ENCODE data around the gene EPN2. TPM values are rescaled to one million over a fixed set of nuclear protein-coding genes. Genes with fewer than 3 reads are reported as not detected.

The EPN2 gene
- total RNA-seq, 1 experiment from 2014 or later, result 113 TPM

- TF ChIP-seq CTCF (conservative IDR thresholded peaks at IDR 0.05) (no peak), EZH2 (IDR thresholded peaks at IDR 0.05; ENCODE audit: low read depth) (no peak)
- H2AFZ ChIP-seq, result no peak overlapping the region
- no peaks in the 10 kb centered on the region for H3K79me2 ChIP-seq (ENCODE audit: low read depth)
- peak overlapping the region; percentile 57 for H3K27ac ChIP-seq
- no peaks in the 10 kb centered on the region for H3K9me2 ChIP-seq (ENCODE audit: insufficient read depth)
- no peaks in the 10 kb centered on the region for H3K27me3 ChIP-seq (ENCODE audit: insufficient read depth, low read depth)
- CTCF ChIA-PET, result no interaction called here
- intact Hi-C loops (cut with micrococcal nuclease; ENCODE audit: unreplicated experiment), result loop anchor here (1.0 kb wide), 1 partner anchor 19 kb away; no protein-coding TSS in a partner anchor
- no peaks in the 10 kb centered on the region for H3K9me3 ChIP-seq (ENCODE audit: insufficient read depth, low read depth)
- H3K4me2 ChIP-seq, result peak overlapping the region; percentile 18
- peak; percentile 53 to 73 for DNase-seq
- H3K4me1 ChIP-seq (replicated peaks; ENCODE audit: insufficient read depth), result peaks cover 27% of the 10 kb centered on the region
- POLR2A ChIA-PET (ENCODE audit: unreplicated experiment), result interaction anchor here (0.7 kb wide), 2 partner anchors 46 to 58 kb away, joined by 3 to 4 read pairs; no protein-coding TSS in a partner anchor
- BruUV-seq (replicated peaks), result TSS peak; percentile 33
- no peaks in the 10 kb centered on the region; the same call in 1 of the 2 replicates for H3K36me3 ChIP-seq (ENCODE audit: low read depth)
- H3K4me3 ChIP-seq, result no peak overlapping the region
- H3F3A ChIP-seq (ENCODE audit: insufficient read depth, low read depth), result peaks cover 32% of the 10 kb centered on the region
- no peaks in the 10 kb centered on the region for H4K20me1 ChIP-seq (ENCODE audit: insufficient read depth)
Observed at GRCh38 chr17:19346351-19347255, 109.4 kb downstream of the EPN2 start.

GRCh38 chr17:19347323-19348080, 110.3 kb downstream of the EPN2 start:
- TF ChIP-seq EZH2 (IDR thresholded peaks at IDR 0.05; ENCODE audit: low read depth), result no peak
- ChIA-PET POLR2A (ENCODE audit: unreplicated experiment) (interaction anchor here (0.7 kb wide), 2 partner anchors 47 to 58 kb away, joined by 3 to 4 read pairs; no protein-coding TSS in a partner anchor), CTCF (no interaction called here)
- Histone ChIP-seq H3K9me3 (ENCODE audit: insufficient read depth, low read depth) (no peaks in the 10 kb centered on the region), H3K4me3 (no peak overlapping the region), H2AFZ (no peak overlapping the region), H4K20me1 (ENCODE audit: insufficient read depth) (no peaks in the 10 kb centered on the region), H3K36me3 (ENCODE audit: low read depth) (no peaks in the 10 kb centered on the region; the same call in 1 of the 2 replicates), H3K9me2 (ENCODE audit: insufficient read depth) (no peaks in the 10 kb centered on the region), H3K27ac (peak overlapping the region; percentile 57), H3F3A (ENCODE audit: insufficient read depth, low read depth) (peaks cover 32% of the 10 kb centered on the region), H3K79me2 (ENCODE audit: low read depth) (no peaks in the 10 kb centered on the region), H3K27me3 (ENCODE audit: insufficient read depth, low read depth) (no peaks in the 10 kb centered on the region), H3K4me2 (peak overlapping the region; percentile 18), H3K4me1 (replicated peaks; ENCODE audit: insufficient read depth) (peaks cover 27% of the 10 kb centered on the region)
- no peak for DNase-seq
- TSS peak; percentile 69 for BruUV-seq (replicated peaks)
- intact Hi-C loops (cut with micrococcal nuclease; ENCODE audit: unreplicated experiment), result loop anchor here (1.0 kb wide), 1 partner anchor 20 kb away; no protein-coding TSS in a partner anchor

GRCh38 chr17:19348081-19348650, 111.0 kb downstream of the EPN2 start:
- H3K36me3 ChIP-seq (ENCODE audit: low read depth), result no peaks in the 10 kb centered on the region; the same call in 1 of the 2 replicates
- H3K4me1 ChIP-seq (replicated peaks; ENCODE audit: insufficient read depth), result peaks cover 27% of the 10 kb centered on the region
- no TSS peak for BruUV-seq (replicated peaks)
- ChIA-PET CTCF (no interaction called here), POLR2A (ENCODE audit: unreplicated experiment) (no interaction called here)
- peak overlapping the region; percentile 6 for H3K4me2 ChIP-seq
- no peaks in the 10 kb centered on the region for H4K20me1 ChIP-seq (ENCODE audit: insufficient read depth)
- H3K27ac ChIP-seq, result peak overlapping the region; percentile 57
- no peaks in the 10 kb centered on the region for H3K9me2 ChIP-seq (ENCODE audit: insufficient read depth)
- no peak overlapping the region for H2AFZ ChIP-seq
- H3F3A ChIP-seq (ENCODE audit: insufficient read depth, low read depth), result peaks cover 29% of the 10 kb centered on the region
- no peaks in the 10 kb centered on the region for H3K79me2 ChIP-seq (ENCODE audit: low read depth)
- no peak overlapping the region for H3K4me3 ChIP-seq
- no peaks in the 10 kb centered on the region for H3K27me3 ChIP-seq (ENCODE audit: insufficient read depth, low read depth)
- intact Hi-C loops (cut with micrococcal nuclease; ENCODE audit: unreplicated experiment), result no loop called here
- DNase-seq, result peak in 1 of 2 experiments; percentile 47
- no peak for TF ChIP-seq EZH2 (IDR thresholded peaks at IDR 0.05; ENCODE audit: low read depth)
- no peaks in the 10 kb centered on the region for H3K9me3 ChIP-seq (ENCODE audit: insufficient read depth, low read depth)

All from PC-9 (cell line).